Activated CD4-positive, CD25-positive, alpha-beta regulatory T cell (primary cell): ENCODE results near the gene EID3.
"Not testable (repeated sequence)": the region's sequence is repeated elsewhere in the genome, so short reads cannot be mapped to it uniquely, and the experiment has no call there.

ENCODE experiments used
- DNase-seq, 4 experiments: peaks; one replicate each; lab custom pipeline; 2025; lab: John Stamatoyannopoulos, UW

Gene EID3

DNA sequence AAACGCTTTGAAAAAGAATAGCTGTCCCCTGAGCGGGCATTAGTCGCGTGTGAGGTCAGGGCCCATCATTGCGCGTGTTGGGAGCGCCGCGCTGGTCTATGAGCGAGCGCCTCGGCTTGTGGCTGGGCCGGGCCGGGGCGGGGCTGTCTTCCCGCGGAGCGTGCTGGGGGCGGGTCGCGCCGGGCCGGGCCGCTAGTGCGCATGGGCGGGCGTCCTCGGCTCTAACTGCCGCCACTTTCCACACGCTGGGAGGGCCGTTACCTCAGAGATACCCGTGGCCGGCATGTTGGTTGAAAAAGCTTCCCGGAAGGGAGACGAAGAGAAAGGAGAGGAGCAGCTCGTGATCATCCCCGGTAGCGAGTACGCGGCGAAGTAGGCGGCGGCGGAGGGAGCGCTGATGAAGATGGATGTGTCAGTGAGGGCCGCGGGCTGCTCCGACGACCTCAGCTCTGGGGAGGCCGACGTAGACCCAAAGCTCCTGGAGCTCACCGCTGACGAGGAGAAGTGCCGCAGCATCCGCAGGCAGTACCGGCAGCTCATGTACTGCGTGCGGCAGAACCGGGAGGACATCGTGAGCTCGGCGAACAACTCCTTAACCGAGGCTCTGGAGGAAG, at the start of gene EID3:
Gene EID3 (plus strand): TSS at position 202 of the 614 bp plus-strand sequence. CDS start 196 bp downstream, at position 398.
- DNase-seq: peak; percentile 71 to 86 (median 78)

DNA sequence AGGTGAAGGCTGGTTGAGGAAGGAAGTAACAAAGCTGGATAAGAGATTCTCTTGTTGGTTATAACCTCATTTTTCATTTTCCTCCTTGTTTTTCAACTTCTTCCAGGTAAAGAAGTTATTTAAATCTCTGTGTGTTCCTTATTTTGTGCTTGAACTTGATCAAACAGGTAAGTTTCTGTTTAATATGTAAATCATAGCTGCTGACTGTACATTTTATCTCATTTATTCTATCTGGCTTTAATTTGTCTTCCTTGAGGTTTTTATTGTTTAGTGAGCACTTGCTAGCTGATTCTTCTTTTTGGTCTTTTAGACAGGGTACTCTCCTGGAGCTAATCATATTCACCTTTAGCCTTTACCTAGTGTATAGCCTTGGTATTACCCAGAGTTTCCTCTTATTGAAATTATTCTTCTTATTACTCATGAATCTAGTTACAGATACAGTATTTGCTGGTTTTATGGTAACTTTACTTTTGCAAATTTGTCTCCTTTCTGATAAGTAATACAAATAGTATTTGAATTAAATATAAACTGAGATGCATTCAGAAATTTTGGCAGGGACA, 45.5 kb upstream of the EID3 start:
- no peak for DNase-seq

DNA sequence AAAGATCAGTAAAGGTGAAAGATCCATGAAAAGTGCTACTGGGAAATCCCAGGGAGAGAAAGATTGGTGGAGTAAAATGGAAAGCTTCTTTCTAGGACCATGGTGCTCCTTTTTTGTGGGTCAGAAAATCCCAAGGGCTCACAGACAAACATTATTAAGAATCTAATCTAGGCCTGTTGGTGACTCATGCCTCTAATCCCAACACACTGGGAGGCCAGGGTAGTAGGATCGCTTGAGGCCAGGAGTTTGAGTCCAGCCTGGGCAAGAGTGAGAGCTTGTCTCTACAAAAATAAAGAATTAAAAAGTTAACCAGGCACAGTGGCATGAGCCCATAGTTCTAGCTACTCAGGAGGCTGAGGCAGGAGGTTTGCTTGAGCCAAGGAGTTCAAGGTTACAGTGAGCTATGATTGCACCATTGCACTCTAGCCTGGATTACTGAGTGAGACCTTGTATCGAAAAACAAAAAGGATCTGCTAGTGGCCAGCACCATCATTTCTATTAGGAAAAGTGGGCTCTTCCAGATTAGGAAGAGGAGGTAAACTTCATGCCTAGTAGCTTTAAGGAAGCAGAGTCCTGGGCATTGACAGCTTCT, 45.0 kb upstream of the EID3 start:
- no peak for DNase-seq

- DNase-seq: no peak
These were observed 40.5 kb upstream of the EID3 start for GRCh38 chr12:104263026-104263425.

DNA sequence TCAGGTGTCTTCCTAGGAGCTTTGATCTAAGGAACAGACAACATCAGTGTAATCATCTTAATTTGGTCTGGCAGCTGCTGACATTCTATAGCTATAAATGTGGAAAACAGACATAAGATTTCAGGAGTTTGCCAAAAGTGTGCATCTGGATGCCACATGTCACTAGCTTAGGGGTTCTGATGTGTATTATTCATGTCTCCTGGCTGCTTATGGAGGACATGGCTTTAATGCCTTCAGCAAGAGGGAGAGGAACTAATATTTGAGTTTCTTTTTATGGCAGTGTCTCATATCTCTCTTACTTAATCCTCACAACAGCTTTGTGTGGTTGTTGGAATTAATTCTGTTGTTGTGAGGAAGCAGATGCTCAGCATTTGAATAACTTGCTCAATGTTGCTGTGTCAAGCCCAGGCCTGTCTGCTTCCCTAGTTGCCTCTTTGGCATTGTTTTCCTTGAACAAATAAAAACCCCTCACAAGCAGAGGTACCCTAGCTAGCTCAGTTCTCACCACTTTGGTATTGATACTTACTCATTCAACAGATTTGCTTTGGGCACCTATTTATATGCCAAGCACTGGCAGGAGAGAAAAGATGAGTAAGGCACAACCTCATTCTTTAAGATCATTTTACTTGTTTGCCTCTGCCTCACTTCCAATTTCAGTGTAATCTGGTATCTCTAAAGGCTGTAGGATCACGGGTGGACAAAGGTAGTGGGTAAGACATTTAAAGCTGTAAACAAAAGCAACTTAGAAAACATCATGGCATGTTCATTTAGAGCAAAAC, 39.8 kb upstream of the EID3 start:
- DNase-seq: no peak

DNA sequence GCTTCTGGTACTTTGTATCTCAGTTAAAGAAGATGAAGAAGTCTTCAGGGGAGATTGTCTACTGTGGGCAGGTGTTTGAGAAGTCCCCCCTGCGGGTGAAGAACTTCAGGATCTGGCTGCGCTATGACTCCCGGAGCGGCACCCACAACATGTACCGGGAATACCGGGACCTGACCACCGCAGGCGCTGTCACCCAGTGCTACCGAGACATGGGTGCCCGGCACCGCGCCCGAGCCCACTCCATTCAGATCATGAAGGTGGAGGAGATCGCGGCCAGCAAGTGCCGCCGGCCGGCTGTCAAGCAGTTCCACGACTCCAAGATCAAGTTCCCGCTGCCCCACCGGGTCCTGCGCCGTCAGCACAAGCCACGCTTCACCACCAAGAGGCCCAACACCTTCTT, 38.1 kb upstream of the EID3 start:
- not testable (repeated sequence) for DNase-seq

DNA sequence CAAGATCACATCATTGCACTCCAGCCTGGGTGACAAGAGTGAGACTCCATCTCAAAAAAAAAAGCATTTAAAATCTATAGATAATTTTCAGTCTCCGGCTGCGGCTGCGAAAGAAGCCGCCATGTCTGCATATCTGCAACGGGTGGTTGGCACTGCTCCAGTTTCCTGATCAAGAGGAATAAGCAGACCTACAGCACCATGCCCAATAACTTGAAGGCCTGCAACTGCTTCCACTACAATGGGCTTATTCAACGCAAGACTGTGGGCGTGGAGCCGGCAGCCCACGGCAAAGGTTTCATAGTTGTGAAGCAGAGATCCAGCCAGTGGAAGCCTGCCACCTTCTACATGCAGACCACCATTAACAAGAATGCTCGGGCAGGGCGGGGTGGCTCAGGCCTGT, 30.6 kb upstream of the EID3 start:
- no peak for DNase-seq

DNA sequence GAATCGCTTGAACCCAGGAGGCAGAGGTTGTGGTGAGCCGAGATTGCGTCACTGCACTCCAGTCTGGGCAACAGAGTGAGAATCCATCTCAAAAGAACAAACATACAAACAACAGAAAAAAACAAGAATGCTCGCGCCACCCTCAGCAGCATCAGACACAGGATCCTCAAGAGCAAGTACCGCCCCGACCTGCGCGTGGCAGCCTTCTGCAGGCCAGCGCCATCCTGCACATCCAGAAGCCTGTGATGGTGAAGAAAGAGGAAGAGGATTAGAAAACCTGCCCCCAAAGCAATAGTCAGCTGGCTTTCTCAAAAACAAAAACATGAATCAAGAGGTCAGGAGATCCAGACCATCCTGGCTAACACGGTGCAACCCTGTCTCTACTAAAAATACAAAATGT, 30.0 kb upstream of the EID3 start:
- DNase-seq: no peak

- no peak for DNase-seq
These were observed 28.7 kb upstream of the EID3 start for GRCh38 chr12:104274811-104275210.

GRCh38 chr12:104275689-104276088, 27.9 kb upstream of the EID3 start:
- DNase-seq: no peak

DNA sequence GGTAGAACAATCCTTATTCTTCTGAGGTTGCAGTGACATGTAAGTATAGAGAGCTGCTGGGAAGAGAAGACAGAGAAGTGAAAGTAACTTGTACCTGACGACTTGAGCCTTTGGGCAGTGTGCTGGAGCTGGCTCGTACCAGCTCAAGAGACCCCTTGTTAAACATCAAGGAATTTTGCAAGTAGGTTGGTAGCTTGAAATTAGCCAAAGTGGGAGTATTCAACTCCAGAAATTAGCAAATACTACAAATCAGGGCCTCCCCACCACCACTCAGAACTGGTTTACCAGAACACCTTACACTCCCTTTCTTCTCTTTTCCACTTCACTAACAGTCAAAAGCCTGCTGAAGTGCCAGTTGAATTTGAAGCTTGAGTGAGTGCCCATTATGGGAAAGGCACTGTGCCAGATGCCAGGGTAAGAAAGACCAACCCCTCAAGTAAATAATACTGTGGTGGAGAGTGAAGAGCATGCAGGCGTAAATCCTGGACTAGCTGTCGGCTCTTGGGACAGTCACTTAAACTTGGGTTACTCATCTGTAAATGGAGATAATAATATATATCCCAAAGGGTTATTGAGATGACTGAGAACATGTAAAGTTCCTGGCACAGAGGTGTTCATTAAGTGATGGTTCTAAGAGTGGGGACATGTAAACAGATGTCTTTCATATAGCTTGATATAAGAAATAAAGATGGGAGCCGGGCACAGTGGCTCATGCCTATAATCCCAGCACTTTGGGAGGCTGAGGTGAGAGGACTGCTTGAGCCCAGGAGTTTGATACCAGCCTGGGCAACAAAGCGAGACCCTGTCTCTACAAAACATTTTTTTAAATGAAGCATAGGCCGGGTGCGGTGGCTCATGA, 27.0 kb upstream of the EID3 start:
- DNase-seq: no peak

GRCh38 chr12:104279164-104279563, 24.4 kb upstream of the EID3 start:
- no peak for DNase-seq

DNA sequence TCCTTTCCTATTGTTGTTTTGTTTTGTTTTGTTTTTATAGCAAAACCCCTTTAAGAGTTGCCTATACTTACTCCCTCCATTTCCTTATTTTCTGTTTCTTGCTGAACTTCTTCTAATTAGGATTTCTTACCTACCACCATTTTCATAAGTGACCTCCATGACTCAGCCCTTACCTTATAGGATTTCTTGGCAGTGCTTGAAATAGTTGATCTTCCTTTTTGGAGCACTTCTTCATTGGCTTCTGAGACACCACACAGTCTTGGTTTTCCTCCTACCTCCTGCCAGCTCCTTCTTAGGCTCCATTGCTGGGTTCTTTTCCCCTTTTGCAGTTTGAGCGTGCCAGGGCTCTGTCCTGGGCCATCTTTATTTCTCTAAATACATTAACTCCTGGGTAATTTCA, 23.4 kb upstream of the EID3 start:
- DNase-seq: no peak

GRCh38 chr12:104280717-104281458, 22.7 kb upstream of the EID3 start:
- DNase-seq: no peak

GRCh38 chr12:104281636-104282035, 21.9 kb upstream of the EID3 start:
- no peak for DNase-seq

- DNase-seq: no peak
These were observed 21.4 kb upstream of the EID3 start for GRCh38 chr12:104282109-104282508.

- DNase-seq: no peak
These were observed 17.6 kb upstream of the EID3 start for GRCh38 chr12:104285740-104286515.

- DNase-seq: peak; percentile 67 to 77 (median 76)
These were observed 16.7 kb upstream of the EID3 start for GRCh38 chr12:104286516-104287482.

- peak; percentile 60 to 73 (median 66) for DNase-seq
These were observed 14.8 kb upstream of the EID3 start for GRCh38 chr12:104288635-104289274.
